BJ (cell line): ENCODE measurements around the gene KCNQ1OT1. TPM values are rescaled to one million over a fixed set of nuclear protein-coding genes. Genes with fewer than 3 reads are reported as not detected.

Experiments
- CTCF ChIA-PET: fragments of 350-600 bp; formaldehyde crosslinking; extraction: SDS; loops from one replicate; lab custom pipeline; 2021; ENCODE audit warnings: antibody characterized with exemption, inconsistent platforms; lab: Yijun Ruan, JAX
- POLR2A ChIA-PET: fragments of 300-600 bp; sonication (Branson Sonifier 250); formaldehyde crosslinking; extraction: SDS; loops from one replicate; lab custom pipeline; 2021; ENCODE audit warnings: antibody characterized with exemption; lab: Charles Lee
- DNase-seq: peaks from one replicate; pipeline ENCODE4 v3.0.0-alpha.2; 2011; ENCODE audit warnings: low read depth
- H3K27me3 ChIP-seq: 2 replicates; pipeline ENCODE4 v1.6.0; 2011; ENCODE audit warnings: low read length; ENCODE audit not compliant: control insufficient read depth, insufficient read depth
- H3K36me3 ChIP-seq: 2 replicates; pipeline ENCODE4 v1.5.1; 2011; ENCODE audit warnings: low read length; ENCODE audit not compliant: control insufficient read depth, insufficient read depth
- H3K4me3 ChIP-seq: 2 replicates; pipeline ENCODE4 v1.5.1; 2011; ENCODE audit warnings: low read depth, mild to moderate bottlenecking, control low read depth, low read length
- CTCF ChIP-seq: IDR thresholded peaks from 2 replicates; pipeline ENCODE4 v1.5.1; 2011; ENCODE audit warnings: low read depth, mild to moderate bottlenecking, control low read depth, inconsistent platforms, low read length, moderate library complexity; ENCODE audit not compliant: insufficient read depth
- polyA plus RNA-seq: library from polyadenylated mRNA; depleted of rRNA; stranded (reverse); fragments of >200 nt; gene quantifications from 2 replicates; pipeline ENCODE4 v1.2.3, GENCODE V29; 2011

Gene KCNQ1OT1
- polyA plus RNA-seq, 1 experiment: 0.16 TPM

- TF ChIP-seq CTCF: no peak
- DNase-seq: no peak
- Histone ChIP-seq H3K27me3 (no peaks in the 10 kb centered on the region), H3K4me3 (no peak overlapping the region), H3K36me3 (no peaks in the 10 kb centered on the region)
- CTCF ChIA-PET: no interaction called here
- POLR2A ChIA-PET: no interaction called here
Observed at GRCh38 chr11:2621894-2622293, 77.9 kb downstream of the KCNQ1OT1 start.

GRCh38 chr11:2612884-2613571 is 86.8 kb downstream of the KCNQ1OT1 start:
- TF ChIP-seq CTCF: no peak
- no peaks in the 10 kb centered on the region for H3K36me3 ChIP-seq
- no peak overlapping the region for H3K4me3 ChIP-seq
- ChIA-PET POLR2A (no interaction called here), CTCF (no interaction called here)
- H3K27me3 ChIP-seq: no peaks in the 10 kb centered on the region; the same call in 1 of the 2 replicates
- DNase-seq: no peak

- no peaks in the 10 kb centered on the region; the same call in 1 of the 2 replicates for H3K27me3 ChIP-seq
- ChIA-PET POLR2A (no interaction called here), CTCF (no interaction called here)
- TF ChIP-seq CTCF: no peak
- no peaks in the 10 kb centered on the region for H3K36me3 ChIP-seq
- DNase-seq: no peak
- H3K4me3 ChIP-seq: no peak overlapping the region
Observed at GRCh38 chr11:2609345-2609744, 90.4 kb downstream of the KCNQ1OT1 start.

- no peak for DNase-seq
- no peak for TF ChIP-seq CTCF
- Histone ChIP-seq H3K27me3 (peaks cover 1% of the 10 kb centered on the region; the same call in 1 of the 2 replicates), H3K4me3 (no peak overlapping the region), H3K36me3 (no peaks in the 10 kb centered on the region)
- CTCF ChIA-PET: no interaction called here
- POLR2A ChIA-PET: no interaction called here
Observed at GRCh38 chr11:2599561-2600189, 100.1 kb downstream of the KCNQ1OT1 start.

GRCh38 chr11:2595204-2595603 is 104.6 kb downstream of the KCNQ1OT1 start:
- ChIA-PET CTCF (no interaction called here), POLR2A (no interaction called here)
- Histone ChIP-seq H3K36me3 (no peaks in the 10 kb centered on the region), H3K27me3 (peaks cover 1% of the 10 kb centered on the region), H3K4me3 (no peak overlapping the region)
- DNase-seq: no peak
- TF ChIP-seq CTCF: no peak
